Bronchial epithelial cell (primary cell): ENCODE measurements around the gene CSTA. TPM values are rescaled to one million over a fixed set of nuclear protein-coding genes. Genes with fewer than 3 reads are reported as not detected.

Experiments used
- DNase-seq: peaks from one replicate; pipeline ENCODE4 v3.0.0-alpha.2; 2010; ENCODE audit warnings: low read depth
- FAIRE-seq: peaks from 2 replicates; lab custom pipeline; 2011; peaks lifted over from hg19 to GRCh38; lab: Jason Lieb, UNC
- H3K27me3 ChIP-seq: 2 replicates; pipeline ENCODE4 v1.5.1; 2011; ENCODE audit warnings: low read length; ENCODE audit not compliant: control insufficient read depth, insufficient read depth
- H3K36me3 ChIP-seq: 2 replicates; pipeline ENCODE4 v1.5.1; 2011; ENCODE audit warnings: low read length; ENCODE audit not compliant: control insufficient read depth, insufficient read depth
- H3K4me3 ChIP-seq: 2 replicates; pipeline ENCODE4 v1.5.1; 2011; ENCODE audit warnings: mild to moderate bottlenecking, low read depth, low read length, control low read depth
- CTCF ChIP-seq: IDR thresholded peaks from 2 replicates; pipeline ENCODE4 v1.5.1; 2011; ENCODE audit warnings: mild to moderate bottlenecking, moderate library complexity, low read length, control low read depth, inconsistent platforms; ENCODE audit not compliant: insufficient read depth, severe bottlenecking
- total RNA-seq: library from RNA; depleted of rRNA; stranded (reverse); fragments of >200 nt; gene quantifications from 2 replicates; pipeline ENCODE4 v1.2.1, GENCODE V29; 2014

The CSTA gene
- total RNA-seq, 1 donor from 2014 or later, result 107 TPM

- peak; percentile 69 for TF ChIP-seq CTCF
- FAIRE-seq (no peak), DNase-seq (peak; percentile 65)
These were observed 31.4 kb downstream of the CSTA start for GRCh38 chr3:122356402-122356801.

GRCh38 chr3:122357828-122358702, 33.0 kb downstream of the CSTA start:
- H3K4me3 ChIP-seq, result no peak overlapping the region
- H3K27me3 ChIP-seq, result no peaks in the 10 kb centered on the region
- DNase-seq (peak; percentile 43), FAIRE-seq (no peak)
- TF ChIP-seq CTCF, result no peak
- no peaks in the 10 kb centered on the region for H3K36me3 ChIP-seq

More at GRCh38 chr3:122356402-122356801, 31.4 kb downstream of the CSTA start:
- Histone ChIP-seq H3K4me3 (no peak overlapping the region), H3K27me3 (no peaks in the 10 kb centered on the region), H3K36me3 (no peaks in the 10 kb centered on the region)

- H3K4me3 ChIP-seq, result no peak overlapping the region
- TF ChIP-seq CTCF, result no peak
- no peaks in the 10 kb centered on the region for H3K36me3 ChIP-seq
- H3K27me3 ChIP-seq, result no peaks in the 10 kb centered on the region
- DNase-seq (no peak), FAIRE-seq (no peak)
These were observed 33.6 kb downstream of the CSTA start for GRCh38 chr3:122358703-122359032.

- no peak for FAIRE-seq
- DNase-seq, result no peak
- Histone ChIP-seq H3K4me3 (no peak overlapping the region), H3K36me3 (no peaks in the 10 kb centered on the region), H3K27me3 (no peaks in the 10 kb centered on the region)
- no peak for TF ChIP-seq CTCF
These were observed 37.0 kb downstream of the CSTA start for GRCh38 chr3:122362026-122362425.

GRCh38 chr3:122364490-122364889, 39.4 kb downstream of the CSTA start:
- Histone ChIP-seq H3K27me3 (no peaks in the 10 kb centered on the region), H3K4me3 (no peak overlapping the region), H3K36me3 (peaks cover 1% of the 10 kb centered on the region)
- TF ChIP-seq CTCF, result no peak
- FAIRE-seq (no peak), DNase-seq (no peak)
